ENCODE measurements around the gene ALLC.
"Not testable (repeated sequence)": the region's sequence is repeated elsewhere in the genome, so short reads cannot be mapped to it uniquely, and the experiment has no call there.

ALLC gene

DNA sequence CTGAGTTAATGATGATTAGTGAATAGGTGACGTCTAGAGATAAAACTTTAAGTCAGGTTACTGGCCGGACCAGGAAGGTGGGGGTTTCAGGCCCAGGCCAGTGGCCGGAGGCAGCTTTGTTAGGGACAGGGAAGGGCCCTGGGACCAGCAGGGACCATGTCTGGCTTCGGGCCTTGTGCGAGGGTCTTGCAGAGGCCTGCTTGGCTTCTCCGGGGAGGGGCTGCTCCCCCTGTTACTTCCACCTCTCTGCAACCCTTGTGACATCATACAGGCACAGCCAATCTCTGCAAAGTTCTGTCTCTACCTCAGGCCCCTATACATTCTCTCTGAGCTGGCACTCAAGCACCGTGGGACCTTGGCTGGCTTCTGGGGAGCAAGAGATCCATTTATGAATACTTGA, at the start of gene ALLC:
Gene ALLC, plus strand, starts transcription at position 320 of the 400 bp plus-strand sequence. CDS start 12,958 bp downstream, outside the sequence.
- DNase-seq, result no peak

DNA sequence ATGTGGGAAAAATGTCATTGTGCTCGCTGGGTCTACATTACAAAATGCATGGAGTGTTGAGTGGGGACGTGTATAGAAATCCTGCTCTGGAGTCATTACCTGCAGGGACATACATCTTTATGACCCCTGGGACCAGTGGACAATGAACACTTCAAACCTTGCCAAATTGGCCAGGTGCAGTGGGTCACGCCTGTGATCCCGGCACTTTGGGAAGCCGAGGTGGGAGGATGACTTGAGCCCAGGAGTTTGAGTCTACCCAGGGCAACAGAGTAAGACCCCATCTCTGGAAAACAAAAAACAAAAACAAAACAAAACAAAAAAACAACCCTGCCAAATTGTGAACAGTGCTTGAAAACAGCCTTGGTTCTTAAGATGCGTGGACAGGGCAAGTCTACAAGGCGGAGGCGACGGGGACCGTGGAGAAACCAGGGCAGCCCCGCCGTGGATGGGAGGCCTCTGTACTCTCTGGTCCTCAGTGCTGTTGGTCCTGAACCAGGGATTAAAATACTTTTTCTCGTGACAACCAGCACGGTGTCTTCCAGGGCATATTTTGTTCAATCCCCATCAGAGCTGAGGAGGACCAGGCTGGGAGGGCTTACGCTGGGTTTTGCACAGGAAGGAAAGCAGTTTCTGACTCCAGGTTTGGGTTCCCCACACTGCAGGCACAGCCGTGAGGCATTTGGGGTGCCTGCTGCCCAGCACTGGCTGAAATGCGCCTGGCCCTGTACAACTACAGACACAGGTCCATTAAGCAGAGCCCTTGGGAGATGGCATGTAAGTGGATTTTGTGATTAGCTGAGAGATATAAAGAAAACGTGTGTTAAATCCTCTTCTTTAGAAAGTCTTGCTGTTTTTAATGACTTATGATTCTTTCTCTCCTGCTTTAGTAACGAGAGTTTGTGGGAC, 49.4 kb upstream of the ALLC start:
- DNase-seq, result no peak

DNA sequence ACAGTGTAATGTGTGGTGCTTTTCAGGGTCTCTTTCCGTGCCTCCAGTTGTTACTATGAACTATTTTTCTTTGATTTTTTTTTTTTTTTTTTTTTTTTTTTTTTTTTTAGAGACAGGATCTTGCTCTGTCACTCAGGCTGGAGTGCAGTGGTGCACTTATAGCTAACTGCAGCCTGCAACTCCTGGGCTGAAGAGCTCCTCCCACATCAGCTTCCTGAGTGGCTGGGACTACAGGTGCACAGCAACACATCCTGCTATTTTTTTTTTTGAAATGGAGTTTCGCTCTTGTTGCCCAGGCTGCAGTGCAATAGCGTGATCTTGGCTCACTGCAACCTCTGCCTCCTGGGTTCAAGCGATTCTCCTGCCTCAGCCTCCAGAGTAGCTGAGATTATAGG, 48.7 kb upstream of the ALLC start:
- DNase-seq, result not testable (repeated sequence)

DNA sequence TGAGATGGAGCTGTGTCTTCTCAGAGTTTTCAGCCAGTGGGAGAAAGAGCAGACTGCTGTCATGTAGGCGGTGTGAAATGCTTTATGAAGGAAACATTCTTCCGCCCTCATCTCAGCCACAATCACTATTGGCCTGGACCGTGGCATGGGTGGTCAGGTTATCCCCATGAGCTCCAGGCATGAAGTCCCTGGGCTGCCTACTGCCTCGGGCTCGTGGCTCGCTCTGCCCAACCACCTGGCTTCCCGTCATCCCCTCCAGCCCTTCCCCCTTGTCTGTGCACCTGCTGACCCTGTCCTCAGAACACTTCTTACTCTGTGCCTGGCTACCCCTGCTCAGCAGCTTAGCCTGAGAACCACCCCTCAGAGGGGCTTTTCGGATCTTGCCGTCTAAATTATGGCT, 47.6 kb upstream of the ALLC start:
- DNase-seq, result no peak

DNA sequence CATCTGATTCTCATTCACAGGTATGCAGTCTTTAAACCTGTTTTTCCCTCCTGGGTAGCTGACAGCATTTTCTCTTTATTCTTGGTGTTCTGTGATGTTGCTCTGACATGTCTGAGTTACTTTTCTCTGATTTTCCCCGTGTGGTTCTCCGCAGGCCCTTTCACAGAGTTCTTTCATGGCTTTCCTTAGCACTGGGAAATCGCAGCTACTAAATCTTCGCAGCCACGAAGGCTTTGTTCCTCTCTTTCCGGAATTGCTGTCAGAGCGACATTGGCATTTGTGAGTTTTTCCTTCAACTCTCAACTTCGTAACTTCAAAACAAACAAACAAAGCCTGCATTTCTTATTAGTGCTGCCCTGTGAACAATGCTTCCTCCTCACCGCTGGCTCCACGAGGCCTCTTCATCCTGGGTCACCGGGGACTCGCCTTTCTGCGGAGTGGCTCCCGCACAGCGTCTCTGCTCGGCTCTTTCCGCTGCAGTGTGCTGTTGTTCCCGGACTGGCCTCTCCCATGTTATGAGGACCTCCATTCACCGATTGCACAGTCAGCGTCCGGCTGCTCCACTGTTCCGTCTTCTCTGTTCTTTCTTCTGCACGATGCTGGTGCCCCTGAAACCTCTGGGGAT, 47.0 kb upstream of the ALLC start:
- DNase-seq, result no peak

DNA sequence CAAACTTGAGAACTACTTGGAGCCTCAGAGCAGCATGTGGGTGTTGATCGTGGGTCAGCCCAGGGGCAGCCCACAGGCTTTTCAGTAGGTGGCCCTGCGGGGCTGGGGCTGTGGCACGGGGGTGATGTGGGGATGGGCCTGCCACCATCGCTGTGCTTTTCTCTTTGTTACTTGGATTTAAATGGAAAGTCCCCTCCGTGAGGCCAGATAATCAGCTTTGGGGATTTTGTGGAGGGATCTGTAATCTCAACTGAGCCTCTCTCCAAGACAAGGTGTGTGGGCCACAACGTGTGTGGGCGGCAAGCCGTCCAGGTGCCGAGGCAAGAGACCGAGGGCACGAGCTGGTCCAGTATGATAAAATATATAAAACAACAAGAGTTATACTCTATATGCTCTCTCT, 46.4 kb upstream of the ALLC start:
- no peak for DNase-seq

DNA sequence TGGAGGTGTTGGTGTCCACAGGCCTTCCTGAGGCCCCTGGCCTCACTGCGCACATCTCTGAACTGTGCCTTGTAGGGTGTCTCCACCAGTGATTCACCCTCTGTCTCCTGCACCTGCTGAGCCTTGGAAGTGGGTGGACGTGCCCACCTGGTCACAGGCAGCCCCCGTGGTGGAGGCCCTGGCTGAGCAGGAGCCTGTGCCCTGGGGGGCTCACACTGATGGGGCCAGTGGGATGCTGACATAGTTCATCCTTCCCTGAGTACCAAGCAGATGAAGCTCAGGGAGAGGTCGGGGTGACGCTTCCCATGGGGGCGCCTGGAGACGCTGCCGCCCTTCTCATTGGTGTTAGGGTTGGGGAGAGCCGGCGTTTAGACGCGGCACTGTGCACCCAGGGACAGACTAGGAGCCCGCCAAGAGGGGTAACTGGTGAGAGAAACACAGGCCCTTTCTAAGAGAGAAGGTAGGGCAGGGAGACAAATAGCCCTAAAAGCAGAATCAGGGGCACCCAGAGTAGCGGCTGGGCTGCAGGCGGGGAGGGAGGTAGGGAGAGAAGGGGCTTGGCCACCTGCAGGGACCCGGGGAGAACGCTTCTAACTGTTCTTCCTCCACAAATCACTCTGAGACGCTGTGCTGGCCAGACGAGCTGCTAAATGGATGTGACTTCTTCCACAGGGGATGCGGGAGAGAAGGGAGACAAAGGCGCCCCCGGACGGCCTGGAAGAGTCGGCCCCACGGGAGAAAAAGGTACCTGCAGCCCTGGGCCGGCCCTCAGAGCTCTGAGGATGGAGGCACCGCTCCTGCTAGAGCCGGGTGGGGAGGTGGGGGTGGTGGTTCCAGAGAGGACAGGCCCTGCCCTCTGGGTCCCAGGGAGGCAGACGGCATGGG, 45.1 kb upstream of the ALLC start:
- no peak for DNase-seq

DNA sequence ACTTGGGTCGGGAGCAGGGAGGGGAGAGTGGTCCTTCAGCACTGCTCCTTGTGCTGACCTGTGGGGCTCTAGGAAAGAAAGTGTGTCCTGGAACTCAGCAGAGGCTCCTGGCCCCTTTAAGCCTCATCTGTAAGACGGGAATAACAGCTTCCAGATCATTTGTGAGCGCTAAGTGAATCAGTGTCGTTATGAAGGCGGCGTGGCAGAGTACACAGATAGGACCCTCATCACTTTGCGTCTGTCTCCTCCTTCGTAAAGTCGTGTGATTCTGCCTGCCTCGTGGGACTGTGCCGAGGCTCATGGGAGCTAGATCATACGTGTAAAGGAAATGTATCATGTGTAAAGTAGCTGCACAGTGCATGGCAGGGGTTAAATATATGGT, 44.5 kb upstream of the ALLC start:
- DNase-seq, result no peak

DNA sequence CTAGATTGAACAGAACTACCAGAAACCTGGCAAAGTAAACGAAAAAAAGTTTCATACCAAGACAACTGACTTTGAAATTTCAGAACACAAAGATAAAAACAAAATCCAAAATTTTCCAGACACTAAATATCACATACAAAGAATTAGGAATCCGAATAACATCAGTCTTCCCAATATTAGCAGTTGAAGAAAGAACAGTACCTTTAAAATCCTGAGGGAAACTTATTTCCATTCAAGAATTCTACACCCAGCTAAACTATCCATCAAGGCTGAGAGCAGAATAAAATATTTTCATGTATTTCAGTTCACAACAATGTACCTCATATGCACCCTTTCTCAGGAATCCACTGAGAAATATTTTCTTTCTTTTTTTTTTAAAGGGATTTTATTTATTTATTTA, 43.3 kb upstream of the ALLC start:
- not testable (repeated sequence) for DNase-seq

DNA sequence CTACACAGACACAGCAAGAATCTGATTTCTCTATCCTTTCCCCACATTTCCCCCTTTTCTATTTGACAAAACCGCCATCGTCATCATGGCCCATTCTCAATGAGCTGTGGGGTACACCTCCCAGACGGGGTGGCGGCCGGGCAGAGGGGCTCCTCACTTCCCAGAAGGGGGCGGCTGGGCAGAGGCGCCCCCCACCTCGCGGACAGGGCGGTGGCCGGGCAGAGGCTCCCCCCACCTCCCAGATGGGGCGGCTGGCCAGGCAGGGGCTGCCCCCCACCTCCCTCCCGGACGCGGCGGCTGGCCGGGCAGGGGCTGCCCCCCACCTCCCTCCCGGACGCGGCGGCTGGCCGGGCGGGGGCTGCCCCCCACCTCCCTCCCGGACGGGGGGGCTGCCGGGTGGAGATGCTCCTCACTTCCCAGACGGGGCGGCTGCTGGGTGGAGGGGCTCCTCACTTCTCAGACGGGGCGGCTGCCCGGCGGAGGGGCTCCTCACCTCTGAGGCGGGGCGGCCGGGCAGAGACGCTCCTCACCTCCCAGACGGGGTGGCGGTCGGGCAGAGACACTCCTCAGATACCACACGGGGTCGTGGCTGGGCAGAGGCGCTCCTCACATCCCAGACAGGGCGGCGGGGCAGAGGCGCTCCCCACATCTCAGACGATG, 42.3 kb upstream of the ALLC start:
- DNase-seq, result not testable (repeated sequence)

DNA sequence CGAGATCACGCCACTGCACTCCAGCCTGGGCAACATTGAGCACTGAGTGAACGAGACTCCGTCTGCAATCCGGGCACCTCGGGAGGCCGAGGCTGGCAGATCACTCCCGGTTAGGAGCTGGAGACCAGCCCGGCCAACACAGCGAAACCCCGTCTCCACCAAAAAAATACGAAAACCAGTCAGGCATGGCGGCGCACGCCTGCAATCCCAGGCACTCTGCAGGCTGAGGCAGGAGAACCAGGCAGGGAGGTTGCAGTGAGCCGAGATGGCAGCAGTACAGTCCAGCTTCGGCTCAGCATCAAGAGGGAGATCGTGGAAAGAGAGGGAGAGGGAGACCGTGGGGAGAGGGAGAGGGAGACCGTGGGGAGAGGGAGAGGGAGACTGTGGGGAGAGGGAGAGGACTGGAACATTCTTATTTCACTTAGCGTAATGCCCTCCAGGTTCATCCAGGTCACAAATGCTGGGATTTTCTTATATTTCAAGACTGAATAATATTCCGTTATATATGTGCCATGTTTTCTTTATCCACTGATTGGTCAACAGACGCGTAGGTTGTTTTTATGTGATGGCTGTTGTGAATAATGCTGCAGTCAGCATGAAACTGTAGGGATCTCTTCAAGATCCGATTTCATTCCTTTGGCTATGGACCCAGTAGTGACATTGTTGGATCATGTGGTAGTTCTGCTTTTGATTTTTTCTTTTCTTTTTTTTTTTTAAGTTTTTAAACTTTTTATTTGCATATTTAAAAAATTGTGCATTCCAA, 41.4 kb upstream of the ALLC start:
- DNase-seq, result not testable (repeated sequence)

DNA sequence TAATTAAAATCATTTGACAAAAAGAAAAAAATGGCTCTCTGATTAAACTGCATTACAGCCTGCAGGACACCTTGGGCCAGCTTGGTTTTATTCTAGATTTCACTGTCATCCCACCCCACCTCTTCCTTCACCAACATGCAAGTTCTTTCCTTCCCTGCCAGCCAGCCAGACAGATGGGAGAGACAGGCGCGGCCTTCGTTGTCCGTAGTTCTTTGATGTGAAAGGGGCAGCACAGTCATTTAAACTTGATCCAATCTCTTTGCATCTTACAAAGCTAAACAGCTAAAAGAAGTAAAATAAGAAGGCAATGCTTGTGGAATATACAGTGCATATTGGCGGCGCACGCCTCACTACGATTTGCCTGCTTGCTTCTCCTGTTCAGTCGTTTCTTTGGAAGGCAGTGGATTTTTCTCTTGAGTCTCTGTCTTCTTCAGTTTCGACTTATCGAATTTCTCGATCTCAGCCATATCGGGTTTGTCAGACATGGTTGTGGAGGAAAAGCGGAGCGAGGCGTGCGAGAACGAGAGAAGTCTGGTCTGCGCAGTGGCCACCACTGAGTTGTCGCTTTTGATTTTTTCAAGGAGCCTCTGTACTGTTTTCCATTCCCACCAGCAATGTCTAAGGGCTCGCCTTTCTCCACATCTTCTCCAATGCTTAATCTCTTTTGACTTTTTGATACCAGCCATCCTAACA, 40.7 kb upstream of the ALLC start:
- DNase-seq, result no peak

DNA sequence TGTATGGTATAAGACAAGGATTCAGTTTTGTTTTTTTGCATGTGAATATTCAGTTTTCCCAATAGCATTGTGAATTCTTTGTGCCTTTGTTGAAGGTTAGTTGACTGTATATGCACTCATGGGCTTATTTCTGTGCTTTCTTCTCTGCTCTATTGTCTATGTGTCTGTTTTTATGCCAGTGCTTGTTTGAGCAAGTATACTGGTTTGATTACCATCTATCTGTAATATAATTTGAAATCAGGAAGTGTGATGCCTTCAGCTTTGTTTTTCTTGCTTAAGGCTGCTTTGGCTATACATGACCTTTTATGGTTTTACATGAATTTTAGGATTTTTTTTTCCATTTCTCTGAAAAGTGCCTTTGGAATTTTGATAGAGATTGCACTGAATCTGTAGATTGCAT, 39.6 kb upstream of the ALLC start:
- DNase-seq, result no peak

DNA sequence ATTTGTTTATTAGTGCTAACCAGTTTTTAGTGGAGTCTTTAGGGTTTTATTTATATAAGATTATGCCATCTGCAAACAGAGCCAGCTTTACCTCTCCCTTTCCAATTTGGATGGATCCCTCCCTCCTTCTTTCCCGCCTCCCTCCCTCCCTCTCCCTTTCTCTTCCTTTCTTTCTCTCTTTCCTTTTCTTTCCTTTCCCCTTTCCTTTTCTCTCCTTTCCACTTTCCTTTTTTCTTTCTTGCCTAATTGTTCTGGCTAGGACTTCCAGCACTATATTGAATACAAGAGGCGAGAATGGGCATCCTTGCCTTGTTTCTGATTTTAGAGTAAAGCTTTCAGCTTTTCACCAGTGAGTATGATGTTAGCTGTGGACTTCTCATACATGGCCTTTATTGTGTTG, 39.0 kb upstream of the ALLC start:
- no peak for DNase-seq

DNA sequence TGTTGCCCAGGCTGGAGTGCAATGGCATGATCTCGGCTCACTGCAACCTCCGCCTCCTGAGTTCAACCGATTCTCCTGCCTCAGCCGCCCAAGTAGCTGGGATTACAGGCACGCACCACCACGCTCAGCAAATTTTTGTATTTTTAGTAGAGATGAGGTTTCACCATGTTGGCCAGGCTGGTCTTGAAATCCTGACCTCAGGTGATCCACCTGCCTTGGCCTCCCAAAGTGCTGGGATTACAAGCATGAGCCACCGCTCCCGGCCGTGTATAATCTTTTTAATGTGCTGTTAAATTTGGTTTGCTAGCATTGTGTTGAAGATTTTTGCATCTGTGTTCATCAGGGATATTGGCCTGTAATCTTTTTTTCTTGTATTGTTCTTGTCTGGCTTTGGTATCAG, 38.3 kb upstream of the ALLC start:
- DNase-seq, result not testable (repeated sequence)

DNA sequence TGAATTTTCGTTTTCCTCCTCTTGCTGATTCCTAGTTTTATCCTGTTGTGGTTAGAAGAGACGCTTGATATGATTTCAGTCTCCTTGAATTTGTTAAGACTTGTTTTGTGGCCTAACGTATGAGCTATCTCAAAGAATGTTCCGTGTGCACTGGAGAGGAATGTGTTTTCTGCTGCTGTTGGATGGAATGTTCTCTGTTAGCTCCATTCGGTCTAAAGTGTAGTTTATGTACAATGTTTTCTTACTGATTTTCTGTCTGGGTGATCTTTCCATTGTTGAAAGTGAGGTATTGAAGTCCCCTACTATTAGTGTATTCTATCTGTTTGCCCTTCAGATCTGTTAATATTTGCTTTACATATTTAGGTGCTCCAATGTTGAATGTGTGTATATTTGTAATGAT, 37.2 kb upstream of the ALLC start:
- no peak for DNase-seq

DNA sequence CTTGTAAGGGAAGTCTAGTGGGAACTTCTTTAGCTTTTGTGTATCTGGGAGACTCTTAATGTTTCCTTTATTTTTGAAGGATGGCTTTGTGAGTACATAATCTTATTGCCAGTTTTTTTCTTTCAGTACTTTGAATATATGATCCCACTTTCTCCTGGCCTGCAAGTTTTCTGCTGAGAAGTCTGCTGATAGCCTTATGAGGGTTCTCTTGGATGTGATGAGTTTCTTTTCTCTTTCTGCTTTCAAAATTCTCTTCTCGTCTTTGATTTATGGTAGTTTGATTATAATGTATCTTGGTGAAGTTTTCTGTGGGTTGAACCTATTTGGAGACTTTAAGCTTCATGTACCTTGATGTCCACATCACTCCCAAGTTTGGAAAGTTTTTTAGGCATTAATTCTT, 35.0 kb upstream of the ALLC start:
- DNase-seq, result no peak

DNA sequence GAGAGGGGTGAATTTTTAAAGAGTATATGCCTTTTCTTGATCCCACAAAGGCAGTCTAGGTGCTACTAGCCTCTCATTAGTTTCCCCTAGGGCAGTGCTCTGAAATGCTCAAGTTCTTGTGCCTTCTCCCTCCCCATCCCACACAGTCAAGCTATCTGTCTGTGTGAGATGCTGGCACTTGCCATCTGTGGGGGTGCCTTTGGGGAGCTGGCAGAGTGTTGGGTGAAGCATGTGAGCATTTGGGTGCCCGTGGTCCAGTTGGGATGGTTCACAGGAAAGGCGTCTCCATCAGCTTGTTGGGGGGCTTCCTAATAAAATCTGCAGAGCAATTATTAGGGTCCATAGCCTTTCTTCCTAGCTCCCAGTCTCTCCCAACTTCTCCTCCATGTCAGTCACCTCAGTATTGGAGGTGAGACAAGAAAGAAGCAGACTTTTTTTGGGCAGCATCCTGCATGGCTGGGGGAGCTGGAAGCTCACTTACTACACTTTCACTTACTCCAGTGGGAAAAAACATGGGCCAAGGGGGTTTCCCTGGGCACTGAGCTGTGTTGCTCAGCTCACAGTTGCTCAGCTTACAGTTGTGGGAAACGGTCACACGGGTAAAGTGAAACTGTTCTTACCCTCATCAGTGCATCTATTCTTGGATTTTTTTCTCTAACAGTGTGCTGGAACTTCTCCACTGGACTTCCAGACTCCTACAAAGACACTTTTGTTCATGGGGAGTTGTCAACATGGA, 33.8 kb upstream of the ALLC start:
- no peak for DNase-seq

DNA sequence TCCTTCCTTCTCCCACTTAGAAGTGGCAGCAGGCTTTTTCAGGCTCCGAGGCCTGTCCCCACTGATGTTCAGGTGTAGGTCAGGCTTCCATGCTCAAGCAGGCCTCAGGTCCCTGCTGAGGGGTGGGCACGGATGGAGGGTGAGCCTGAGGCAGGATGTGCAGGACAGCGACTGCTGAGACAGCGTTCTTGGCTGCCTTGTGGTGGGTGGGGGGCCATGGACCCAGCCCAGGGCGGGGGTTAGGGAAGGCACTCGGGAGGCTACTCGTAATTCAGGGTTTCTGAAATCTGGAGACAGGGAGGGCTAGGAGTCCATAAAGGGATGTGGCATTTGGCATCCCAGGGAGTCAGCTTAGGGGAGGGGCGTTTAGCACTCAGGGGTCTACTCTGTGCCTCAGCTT, 32.8 kb upstream of the ALLC start:
- DNase-seq, result no peak

DNA sequence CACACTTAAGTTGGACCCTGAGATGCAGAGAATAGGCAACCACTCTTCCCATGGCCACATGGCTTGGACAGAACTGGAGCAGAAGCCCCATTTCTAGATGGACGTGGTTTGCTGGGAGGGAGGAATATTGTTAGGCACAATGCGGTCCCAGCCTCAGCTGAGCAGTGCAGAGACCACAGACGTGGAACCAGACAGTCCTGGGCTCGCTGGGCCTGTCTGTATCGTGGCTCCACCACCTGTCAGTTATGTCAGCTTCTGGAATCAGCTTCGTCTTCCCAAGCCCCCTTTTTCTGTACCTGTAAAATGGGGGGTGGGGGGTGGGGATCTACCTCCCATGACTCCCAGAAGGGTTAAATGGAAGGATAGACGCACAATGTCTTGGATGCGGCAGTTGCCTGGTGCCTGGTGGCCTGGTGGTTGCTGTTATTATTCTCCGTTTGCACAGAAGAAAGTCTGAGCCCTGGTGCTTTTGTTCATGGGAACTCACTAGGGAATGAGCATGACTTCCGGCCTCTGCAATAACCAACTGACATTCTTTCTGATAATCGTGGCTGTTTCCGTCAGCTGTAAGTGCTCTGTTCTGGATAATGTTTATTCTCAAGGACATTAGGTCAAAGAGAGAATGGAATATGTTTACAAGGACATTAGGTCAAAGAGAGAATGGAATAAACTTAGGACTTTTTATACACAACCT, 31.7 kb upstream of the ALLC start:
- DNase-seq, result no peak

Data from fibroblast of skin of right quadriceps (primary cell).